ENCODE results near the gene MMP23B. TPM values are rescaled to one million over a fixed set of nuclear protein-coding genes. Genes with fewer than 3 reads are reported as not detected.

The MMP23B gene
- total and polyA plus RNA-seq, 2 of the 8 experiments (the other 6 are each of a cell fraction or from before 2014, with no cell fraction given): 9.2 to 14.6 TPM

GRCh38 chr1:1630191-1630964 is 1.6 kb upstream of the MMP23B start (continued):
- peak; percentile 50; the same call in 1 of the 2 replicates for TF ChIP-seq GTF2F1 (IDR thresholded peaks at IDR 0.05; ENCODE audit: borderline replicate concordance, low read depth, low read length)
- TF ChIP-seq SIRT6 (IDR thresholded peaks at IDR 0.05; ENCODE audit: low read length): no peak
- no peak for TF ChIP-seq CHD1 (IDR thresholded peaks at IDR 0.05; ENCODE audit: low read depth, low read length)
- no peak for TF ChIP-seq JUND (IDR thresholded peaks at IDR 0.05; ENCODE audit: low read length)
- peak; percentile 20; the same call in 1 of the 2 replicates for TF ChIP-seq TEAD4 (IDR thresholded peaks at IDR 0.05; ENCODE audit: low read depth, low read length)
- peak; percentile 73 for TF ChIP-seq NRF1 (IDR thresholded peaks at IDR 0.05; ENCODE audit: low read depth, low read length)
- TF ChIP-seq SIN3A (conservative IDR thresholded peaks at IDR 0.05 in 1 of 2, IDR thresholded peaks at IDR 0.05 in 1 of 2; ENCODE audit: low read depth in 1 of 2, low read length in 2 of 2): no peak
- no peak; the same call in 1 of the 2 replicates for TF ChIP-seq GABPA (IDR thresholded peaks at IDR 0.05; ENCODE audit: borderline replicate concordance, insufficient read depth, low read length)
- TF ChIP-seq EZH2 (IDR thresholded peaks at IDR 0.05; ENCODE audit: low read depth, low read length, severe bottlenecking): no peak
- TF ChIP-seq TAF1 (IDR thresholded peaks at IDR 0.05; ENCODE audit: low read depth, low read length): peak; percentile 27; the same call in 1 of the 2 replicates
- TF ChIP-seq KDM4A (IDR thresholded peaks at IDR 0.05; ENCODE audit: low read depth, low read length, severe bottlenecking): no peak
- no peak for TF ChIP-seq RFX5 (IDR thresholded peaks at IDR 0.05; ENCODE audit: borderline replicate concordance, low read depth, low read length)
- TF ChIP-seq SIX5 (IDR thresholded peaks at IDR 0.05; ENCODE audit: low read depth, low read length): no peak
- TF ChIP-seq, protein P1, sequence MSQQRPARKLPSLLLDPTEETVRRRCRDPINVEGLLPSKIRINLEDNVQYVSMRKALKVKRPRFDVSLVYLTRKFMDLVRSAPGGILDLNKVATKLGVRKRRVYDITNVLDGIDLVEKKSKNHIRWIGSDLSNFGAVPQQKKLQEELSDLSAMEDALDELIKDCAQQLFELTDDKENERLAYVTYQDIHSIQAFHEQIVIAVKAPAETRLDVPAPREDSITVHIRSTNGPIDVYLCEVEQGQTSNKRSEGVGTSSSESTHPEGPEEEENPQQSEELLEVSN (IDR thresholded peaks at IDR 0.05): peak; percentile 99
